Endothelial cell of umbilical vein (primary cell): ENCODE measurements around the gene PPIL6. TPM values are rescaled to one million over a fixed set of nuclear protein-coding genes. Genes with fewer than 3 reads are reported as not detected.

ENCODE experiments used
- BruUV-seq: library from RNA; stranded (reverse); fragments of 400-500 nt; replicated peaks from 2 replicates; lab custom pipeline; 2021; lab: Mats Ljungman, UMichigan
- CTCF ChIA-PET: fragments of 300-600, 350-600 bp; sonication (Branson Sonifier 250); formaldehyde crosslinking; loops from one replicate; lab custom pipeline; 2021; ENCODE audit warnings: antibody characterized with exemption, inconsistent platforms; lab: Charles Lee
- POLR2A ChIA-PET: fragments of 300-600, 350-600 bp; sonication (Branson Sonifier 250); formaldehyde crosslinking; loops from one replicate; lab custom pipeline; 2021; ENCODE audit warnings: antibody characterized with exemption, inconsistent platforms; lab: Charles Lee
- DNase-seq: peaks from one replicate; pipeline ENCODE4 v3.0.0-alpha.2; 2011; ENCODE audit warnings: low read depth, low spot score
- FAIRE-seq: peaks from 2 replicates; lab custom pipeline; 2011; peaks lifted over from hg19 to GRCh38; lab: Jason Lieb, UNC
- H2AFZ ChIP-seq: 2 replicates; pipeline ENCODE4 v1.6.0; 2012; ENCODE audit warnings: low read depth, low read length, control low read depth, inconsistent platforms
- H3K27ac ChIP-seq: 2 replicates; pipeline ENCODE4 v1.5.1; 2011; ENCODE audit warnings: low read depth, mild to moderate bottlenecking, control low read depth, low read length, moderate library complexity; ENCODE audit not compliant: insufficient read depth
- H3K27me3 ChIP-seq, 2 experiments: 2 replicates each; pipeline versions ENCODE4 v1.6.0 to v1.6.1; 2011; ENCODE audit warnings: low read length in 2 of 2, mixed read lengths in 1 of 2; ENCODE audit not compliant: control insufficient read depth in 2 of 2, insufficient read depth in 2 of 2
- H3K36me3 ChIP-seq, 2 experiments: 2 replicates in 1 of 2; 3 replicates in 1 of 2; pipeline ENCODE4 v1.5.1; 2011; ENCODE audit warnings: low read length in 2 of 2, mild to moderate bottlenecking in 1 of 2, moderate library complexity in 1 of 2; ENCODE audit not compliant: control insufficient read depth in 2 of 2, insufficient read depth in 2 of 2; ENCODE audit errors: extremely low read depth in 1 of 2
- H3K4me1 ChIP-seq: 3 replicates; pipeline ENCODE4 v1.5.1; 2011; ENCODE audit warnings: mild to moderate bottlenecking, low read length; ENCODE audit not compliant: control insufficient read depth, insufficient read depth; ENCODE audit errors: extremely low read depth
- H3K4me2 ChIP-seq: 2 replicates; pipeline ENCODE4 v1.6.1; 2011; ENCODE audit warnings: low read length, control low read depth, mixed read lengths; ENCODE audit not compliant: insufficient read depth
- H3K4me3 ChIP-seq, 3 experiments: fragments of 200-600 bp in 1 of 3; sonication (generic), shearing (Covaris generic) in 1 of 3; replicated peaks in 1 of 3; 2 replicates each; pipeline ENCODE4 v1.5.1; 2011 to 2016; ENCODE audit warnings: control low read depth in 3 of 3, low read length in 3 of 3, mild to moderate bottlenecking in 2 of 3, inconsistent platforms in 1 of 3, low read depth in 1 of 3, moderate library complexity in 1 of 3; ENCODE audit not compliant: insufficient read depth in 1 of 3
- H3K79me2 ChIP-seq: 2 replicates; pipeline ENCODE4 v1.6.0; 2012; ENCODE audit warnings: low read length, inconsistent platforms; ENCODE audit not compliant: control insufficient read depth, insufficient read depth
- H3K9ac ChIP-seq: replicated peaks from 2 replicates; pipeline ENCODE3; 2011; ENCODE audit warnings: low read length, control low read depth; ENCODE audit not compliant: insufficient read depth; ENCODE audit errors: extremely low read depth
- H3K9me1 ChIP-seq: replicated peaks from 3 replicates; pipeline ENCODE4 v1.6.0; 2011; ENCODE audit warnings: mild to moderate bottlenecking, low read length; ENCODE audit not compliant: control insufficient read depth, insufficient read depth; ENCODE audit errors: extremely low read depth
- H3K9me3 ChIP-seq: replicated peaks from 2 replicates; pipeline ENCODE4 v1.5.1; 2012; ENCODE audit warnings: low read length, inconsistent platforms; ENCODE audit not compliant: control insufficient read depth, insufficient read depth
- H4K20me1 ChIP-seq: replicated peaks from 2 replicates; pipeline ENCODE3; 2011; ENCODE audit warnings: mild to moderate bottlenecking, low read length; ENCODE audit not compliant: control insufficient read depth, insufficient read depth; ENCODE audit errors: extremely low read depth
- EZH2 ChIP-seq: IDR thresholded peaks from 2 replicates; pipeline ENCODE4 v1.6.1; 2012; ENCODE audit warnings: borderline replicate concordance, low read depth, mild to moderate bottlenecking, moderate library complexity, low read length, inconsistent platforms; ENCODE audit not compliant: severe bottlenecking
- FOS ChIP-seq: IDR thresholded peaks from 2 replicates; pipeline ENCODE4 v1.6.1; 2011; ENCODE audit warnings: mild to moderate bottlenecking, low read length, moderate library complexity, borderline replicate concordance; ENCODE audit not compliant: insufficient read depth
- GATA2 ChIP-seq: IDR thresholded peaks from 2 replicates; pipeline ENCODE4 v1.7.0; 2011; ENCODE audit warnings: low read depth, mild to moderate bottlenecking, moderate library complexity, mixed read lengths, low read length; ENCODE audit not compliant: insufficient read length, insufficient read depth
- JUN ChIP-seq: IDR thresholded peaks from 2 replicates; pipeline ENCODE4 v1.6.1; 2011; ENCODE audit warnings: borderline replicate concordance, low read depth; ENCODE audit not compliant: insufficient read length, insufficient read depth
- MYC ChIP-seq: IDR thresholded peaks from one replicate; pipeline ENCODE4 v1.6.1; 2011; ENCODE audit warnings: mild to moderate bottlenecking, low read depth, low read length
- POLR2A ChIP-seq: IDR thresholded peaks from 2 replicates; pipeline ENCODE4 v1.6.1; 2012; ENCODE audit warnings: low read depth, mild to moderate bottlenecking, control low read depth, low read length
- POLR2AphosphoS5 ChIP-seq: IDR thresholded peaks from 2 replicates; pipeline ENCODE4 v1.6.1; 2012; ENCODE audit warnings: low read depth, mild to moderate bottlenecking, control low read depth, low read length, moderate library complexity; ENCODE audit not compliant: insufficient read depth
- dilution Hi-C: fragments of 300-500 bp; cut with MboI; formaldehyde crosslinking; loops from one replicate; pipeline ENCODE4 v1.15.0; 2019; ENCODE audit warnings: low sequenced_read_pairs; ENCODE audit not compliant: extremely low pct_ligation_motif_present
- intact Hi-C: fragments of 100-400 bp; cut with micrococcal nuclease; formaldehyde crosslinking; loops from one replicate; pipeline ENCODE4 v1.10.0; 2022
- polyA plus RNA-seq, 4 experiments: library from polyadenylated mRNA; depleted of rRNA in 3 of 4; stranded (reverse) in 3 of 4; unstranded in 1 of 4; fragments of >200 nt; gene quantifications; 2 replicates each; pipeline versions ENCODE4 v1.2.1 to v1.2.3, GENCODE V29; 2011 to 2012; ENCODE audit warnings: missing spikeins in 1 of 4
- total RNA-seq: library from RNA; stranded (reverse); gene quantifications from 2 replicates; pipeline ENCODE4 v1.2.3, GENCODE V29; 2021
- TF ChIP-seq, protein P1 (sequence below), 2 donors: IDR thresholded peaks; 1 replicate in 1 of 2; 2 replicates in 1 of 2; pipeline ENCODE4 v1.5.1; 2011; ENCODE audit warnings: low read length in 2 of 2, mild to moderate bottlenecking in 2 of 2, moderate library complexity in 2 of 2, control low read depth in 1 of 2, inconsistent platforms in 1 of 2, low read depth in 1 of 2; ENCODE audit not compliant: insufficient read depth in 1 of 2; ENCODE audit errors: extremely low read depth in 1 of 2
- TF ChIP-seq, protein P2 (sequence below): IDR thresholded peaks from 2 replicates; pipeline ENCODE4 v1.6.1; 2011; ENCODE audit not compliant: insufficient read depth, insufficient read length

PPIL6 gene
- total and polyA plus RNA-seq, 2 donors (not counting 3 experiments of a cell fraction or from before 2014, with no cell fraction given), result 0.11 to 0.33 TPM

DNA sequence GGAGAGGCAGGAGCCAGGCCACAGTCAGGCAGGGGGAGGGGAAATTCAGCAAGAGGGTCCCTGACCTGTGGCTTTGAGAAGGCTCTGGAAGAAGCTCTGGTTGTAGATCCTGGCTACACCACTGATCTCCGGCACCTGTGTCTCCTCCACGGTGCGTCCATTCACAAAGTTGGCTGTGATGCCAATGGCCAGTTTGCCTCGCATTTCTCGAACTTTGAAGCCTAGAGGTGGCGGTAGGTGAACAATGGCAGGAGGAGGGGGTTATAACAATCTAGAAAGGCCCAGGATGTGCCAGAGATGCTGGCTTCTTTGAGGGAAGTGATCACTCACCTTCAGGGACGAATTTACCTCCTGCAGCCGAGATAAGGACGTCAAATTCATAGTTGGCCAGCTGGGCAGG, 11.8 kb upstream of the PPIL6 start:
- H3K9ac ChIP-seq, result no peak overlapping the region
- H3K9me3 ChIP-seq, result no peaks in the 10 kb centered on the region
- BruUV-seq, result no TSS peak
- no peaks in the 10 kb centered on the region for H3K36me3 ChIP-seq
- no peaks in the 10 kb centered on the region for H4K20me1 ChIP-seq
- TF ChIP-seq JUN (no peak), EZH2 (no peak), FOS (no peak), POLR2AphosphoS5 (no peak), GATA2 (no peak), MYC (no peak), POLR2A (no peak)
- TF ChIP-seq, protein P1, sequence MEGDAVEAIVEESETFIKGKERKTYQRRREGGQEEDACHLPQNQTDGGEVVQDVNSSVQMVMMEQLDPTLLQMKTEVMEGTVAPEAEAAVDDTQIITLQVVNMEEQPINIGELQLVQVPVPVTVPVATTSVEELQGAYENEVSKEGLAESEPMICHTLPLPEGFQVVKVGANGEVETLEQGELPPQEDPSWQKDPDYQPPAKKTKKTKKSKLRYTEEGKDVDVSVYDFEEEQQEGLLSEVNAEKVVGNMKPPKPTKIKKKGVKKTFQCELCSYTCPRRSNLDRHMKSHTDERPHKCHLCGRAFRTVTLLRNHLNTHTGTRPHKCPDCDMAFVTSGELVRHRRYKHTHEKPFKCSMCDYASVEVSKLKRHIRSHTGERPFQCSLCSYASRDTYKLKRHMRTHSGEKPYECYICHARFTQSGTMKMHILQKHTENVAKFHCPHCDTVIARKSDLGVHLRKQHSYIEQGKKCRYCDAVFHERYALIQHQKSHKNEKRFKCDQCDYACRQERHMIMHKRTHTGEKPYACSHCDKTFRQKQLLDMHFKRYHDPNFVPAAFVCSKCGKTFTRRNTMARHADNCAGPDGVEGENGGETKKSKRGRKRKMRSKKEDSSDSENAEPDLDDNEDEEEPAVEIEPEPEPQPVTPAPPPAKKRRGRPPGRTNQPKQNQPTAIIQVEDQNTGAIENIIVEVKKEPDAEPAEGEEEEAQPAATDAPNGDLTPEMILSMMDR (IDR thresholded peaks at IDR 0.05; ENCODE audit: extremely low read depth in 1 of 2, insufficient read depth in 1 of 2, low read depth in 1 of 2, low read length in 2 of 2), result no peak
- TF ChIP-seq, protein P2, sequence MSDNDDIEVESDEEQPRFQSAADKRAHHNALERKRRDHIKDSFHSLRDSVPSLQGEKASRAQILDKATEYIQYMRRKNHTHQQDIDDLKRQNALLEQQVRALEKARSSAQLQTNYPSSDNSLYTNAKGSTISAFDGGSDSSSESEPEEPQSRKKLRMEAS, result no peak
- H3K9me1 ChIP-seq, result no peaks in the 10 kb centered on the region
- no peaks in the 10 kb centered on the region for H3K27me3 ChIP-seq
- H3K4me2 ChIP-seq, result no peak overlapping the region
- H3K4me3 ChIP-seq, result no peak overlapping the region
- CTCF ChIA-PET, result no interaction called here
- no peaks in the 10 kb centered on the region for H3K79me2 ChIP-seq
- H3K4me1 ChIP-seq, result peaks cover 7% of the 10 kb centered on the region
- POLR2A ChIA-PET, result no interaction called here
- no peak overlapping the region for H3K27ac ChIP-seq
- FAIRE-seq (no peak), DNase-seq (no peak)
- intact Hi-C loops (no loop called here), dilution Hi-C loops (no loop called here)
- H2AFZ ChIP-seq, result no peak overlapping the region
